GM04504 (cell line): Measurements from ENCODE around the gene SKIC8.

Experiments used
- DNase-seq: peaks from one replicate; pipeline ENCODE4 v3.0.0-alpha.2; 2012; ENCODE audit warnings: low read depth

SKIC8 gene

DNA sequence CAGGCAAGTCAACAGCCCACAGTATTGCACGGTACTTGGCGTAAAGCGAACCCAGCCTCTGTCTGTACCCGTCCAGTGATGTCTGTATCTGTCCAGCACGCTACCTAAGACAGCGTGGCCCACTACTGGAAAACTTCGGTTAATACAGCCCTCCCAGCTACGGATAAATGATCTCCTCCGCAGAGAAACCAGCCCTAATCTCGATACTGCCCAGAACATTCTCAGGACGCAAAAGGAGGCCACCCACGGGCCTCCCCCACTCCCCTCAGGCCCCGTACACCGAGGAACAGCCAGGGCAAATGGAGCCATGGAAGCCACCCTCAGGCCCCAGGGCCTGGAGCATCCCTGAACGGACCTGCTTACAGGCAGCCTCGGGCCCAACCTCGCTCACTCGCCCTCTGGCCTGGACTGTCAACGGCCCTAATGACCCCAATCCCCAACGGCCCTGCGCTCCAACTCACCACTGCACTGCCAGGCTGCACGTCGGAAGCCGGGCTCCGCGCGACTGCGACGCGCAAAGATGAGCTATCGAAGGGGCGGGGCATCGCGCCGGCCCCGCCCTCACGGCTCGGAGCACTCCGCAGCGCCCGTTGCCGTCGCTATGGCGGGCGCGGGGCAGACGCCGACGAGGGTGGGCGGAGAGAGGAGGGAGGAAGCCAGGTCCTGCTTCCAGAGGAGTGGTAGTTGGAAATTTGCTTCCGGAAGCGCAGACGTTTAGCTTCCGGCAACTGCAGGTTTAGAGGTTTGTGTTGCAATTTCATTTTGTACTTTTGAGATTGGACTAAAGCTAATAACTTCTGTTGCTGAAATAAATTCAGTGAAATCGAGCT lies at the start of gene SKIC8:
SKIC8 (minus strand) TSS at position 509 of the 830 bp plus-strand sequence. CDS start 3,923 bp downstream, outside the sequence.
- peak; percentile 70 for DNase-seq

DNA sequence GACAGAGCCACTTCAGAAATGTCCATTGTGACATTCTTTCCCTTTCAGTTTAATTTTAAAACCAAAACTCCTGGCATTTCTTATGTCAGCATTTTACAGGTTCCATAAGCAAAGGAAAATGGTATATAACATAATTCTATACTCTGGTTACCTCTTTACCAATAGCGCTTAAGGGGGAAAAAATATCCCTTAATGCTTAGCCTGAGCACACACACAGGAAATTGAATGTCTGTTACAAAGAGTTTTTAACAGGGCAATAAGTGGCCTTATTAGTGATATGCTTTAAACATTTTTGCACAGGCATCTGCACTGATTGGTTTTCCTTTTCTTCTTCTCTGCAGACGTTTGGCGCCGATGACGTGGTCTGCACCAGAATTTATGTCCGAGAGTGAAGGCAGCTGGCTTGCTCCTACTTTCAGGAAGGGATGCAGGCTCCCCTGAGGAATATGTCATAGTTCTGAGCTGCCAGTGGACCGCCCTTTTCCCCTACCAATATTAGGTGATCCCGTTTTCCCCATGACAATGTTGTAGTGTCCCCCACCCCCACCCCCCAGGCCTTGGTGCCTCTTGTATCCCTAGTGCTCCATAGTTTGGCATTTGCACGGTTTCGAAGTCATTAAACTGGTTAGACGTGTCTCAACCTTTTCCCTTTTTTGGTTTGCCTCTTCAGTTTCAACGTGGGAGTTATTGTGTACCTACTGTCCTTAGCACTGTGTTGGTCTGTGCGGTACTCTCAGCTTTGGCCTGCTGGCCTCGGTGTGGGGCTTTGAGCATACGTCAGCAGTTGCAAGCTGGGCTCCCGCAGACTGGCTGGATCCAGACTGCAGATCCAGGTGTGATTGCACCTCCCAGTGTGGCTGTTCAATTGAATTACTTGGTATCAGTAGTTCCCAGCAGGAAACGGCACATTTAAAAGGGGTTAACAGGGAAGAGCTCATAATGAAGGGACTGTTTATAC lies 48.5 kb upstream of the SKIC8 start:
- DNase-seq: no peak

DNA sequence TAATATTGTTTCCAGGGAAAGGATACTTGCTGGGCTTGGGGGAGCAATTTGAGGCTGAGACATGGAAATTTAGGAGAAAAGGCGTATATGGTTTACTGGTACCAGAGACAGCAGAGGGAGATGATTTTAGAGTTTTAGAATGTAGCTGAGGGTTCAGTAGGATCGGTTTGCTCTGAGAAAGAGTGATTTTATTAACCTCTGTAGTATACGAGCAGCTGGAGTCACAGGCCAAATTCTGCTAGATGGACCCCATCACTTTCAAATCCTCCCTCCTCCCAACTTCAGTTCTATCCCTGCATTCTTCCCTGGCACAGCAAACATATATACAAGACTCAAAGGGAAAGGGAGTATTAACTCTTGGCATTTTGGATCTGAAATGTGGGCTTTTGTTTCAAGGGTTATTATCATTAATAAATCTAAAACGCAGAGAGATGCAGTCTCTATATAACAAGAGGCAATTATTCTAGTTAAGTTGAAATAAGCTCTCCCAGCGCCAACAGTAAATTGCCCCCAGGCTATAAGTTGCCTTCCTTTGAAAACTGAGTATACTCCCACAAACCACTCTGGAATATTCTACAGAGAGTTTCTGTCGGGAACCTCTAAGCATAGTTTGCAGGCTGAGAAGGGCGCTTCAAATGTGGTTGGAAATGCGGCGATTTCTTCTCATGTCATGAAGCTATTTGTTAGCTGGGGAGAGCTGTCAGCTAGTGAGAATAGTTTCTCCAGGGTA lies 46.2 kb upstream of the SKIC8 start:
- no peak for DNase-seq

DNA sequence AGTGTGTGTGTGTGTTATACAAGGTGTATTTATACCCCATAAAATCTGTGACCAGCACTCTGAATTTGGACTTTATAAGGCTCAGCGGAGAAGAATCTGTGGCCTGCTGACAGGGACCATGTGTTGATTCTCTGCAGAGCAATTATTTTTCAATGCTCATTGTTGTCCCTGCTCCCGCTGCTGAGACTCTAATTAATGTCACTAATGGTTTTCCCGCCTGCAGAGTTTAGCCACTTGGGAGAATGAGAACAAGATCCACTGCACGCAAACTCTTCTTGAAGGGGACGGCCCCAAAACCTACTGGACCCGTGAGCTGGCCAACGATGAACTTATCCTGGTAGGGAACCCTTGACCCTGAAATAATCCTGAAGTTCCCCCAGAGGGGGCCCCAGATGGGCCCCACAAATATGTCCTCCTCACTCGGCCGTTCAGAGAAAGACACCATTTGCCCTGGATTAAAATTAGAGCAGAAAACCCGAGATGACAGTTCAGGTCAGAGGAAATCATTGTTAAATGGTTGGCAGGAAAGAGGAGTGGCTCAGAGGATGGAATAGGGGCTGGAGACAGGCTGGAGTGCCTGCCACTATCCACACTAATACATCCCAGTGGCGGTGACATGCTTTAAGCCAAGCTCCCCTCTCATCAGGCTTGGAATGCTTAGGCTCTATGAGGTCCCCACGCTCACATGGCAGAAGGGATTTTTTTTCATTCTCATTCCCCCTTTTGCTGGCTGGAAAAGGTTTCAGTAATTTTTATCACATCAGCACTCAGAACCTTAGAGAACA lies 44.1 kb upstream of the SKIC8 start:
- DNase-seq: no peak

DNA sequence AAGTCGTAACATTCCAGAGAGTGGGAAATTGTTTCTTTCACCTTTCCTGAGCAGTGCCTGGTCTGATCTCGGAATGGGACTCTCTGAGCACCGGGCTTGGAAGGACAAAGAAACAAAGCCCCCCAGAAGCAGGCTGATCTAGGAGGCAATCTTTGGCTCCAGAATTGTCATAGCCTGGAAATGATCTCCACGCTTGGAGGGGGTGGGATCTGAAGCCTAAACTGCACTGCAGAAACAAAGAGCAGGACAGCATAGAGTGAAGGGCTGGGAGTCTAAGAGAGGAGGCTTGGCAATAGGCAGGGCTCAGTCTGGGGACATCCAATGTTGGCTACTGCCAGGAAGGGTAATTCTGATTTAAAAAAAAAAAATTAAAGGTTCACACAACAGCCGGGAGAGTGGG lies 42.6 kb upstream of the SKIC8 start:
- DNase-seq: no peak

DNA sequence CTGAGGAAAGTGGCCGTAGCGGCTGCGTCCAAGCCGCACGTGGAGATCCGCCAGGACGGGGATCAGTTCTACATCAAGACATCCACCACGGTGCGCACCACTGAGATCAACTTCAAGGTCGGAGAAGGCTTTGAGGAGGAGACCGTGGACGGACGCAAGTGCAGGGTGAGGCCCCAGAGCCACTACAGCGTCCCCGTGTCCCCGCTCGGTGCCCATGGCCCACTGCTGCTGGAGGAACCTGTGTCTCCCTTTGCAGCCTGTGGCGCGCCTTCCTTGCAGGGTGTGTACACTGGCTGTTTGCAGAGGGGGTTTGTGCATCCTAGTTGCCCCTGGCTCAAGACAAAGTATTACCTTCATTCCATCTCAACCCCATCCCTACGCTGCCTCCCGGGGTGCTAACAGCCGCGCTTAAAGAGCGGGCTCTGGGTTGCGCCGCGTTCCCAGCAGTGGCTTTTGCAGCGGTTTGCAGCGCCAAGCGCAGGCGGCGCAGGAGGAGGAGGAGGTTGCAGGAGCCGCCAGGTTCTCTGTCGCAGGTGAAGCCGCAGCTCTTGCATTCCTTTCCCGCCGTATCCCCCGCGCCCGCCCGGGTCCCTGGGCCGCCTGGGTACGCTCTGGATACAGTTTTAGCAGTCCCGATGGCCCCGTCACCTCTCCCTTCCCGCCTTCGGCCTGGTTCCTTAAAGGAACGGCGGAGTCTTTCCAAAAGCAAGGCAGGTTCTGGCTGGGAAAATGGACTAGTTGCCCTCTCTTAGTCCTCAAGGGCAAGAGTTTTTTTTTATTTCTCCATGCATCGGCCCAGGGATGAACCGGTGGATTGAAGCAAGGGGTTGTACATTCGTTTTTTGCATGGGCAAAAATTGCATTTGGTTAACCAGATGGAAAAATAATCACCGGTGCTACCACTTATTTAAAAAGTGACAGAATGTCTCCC lies 41.9 kb upstream of the SKIC8 start:
- no peak for DNase-seq

DNA sequence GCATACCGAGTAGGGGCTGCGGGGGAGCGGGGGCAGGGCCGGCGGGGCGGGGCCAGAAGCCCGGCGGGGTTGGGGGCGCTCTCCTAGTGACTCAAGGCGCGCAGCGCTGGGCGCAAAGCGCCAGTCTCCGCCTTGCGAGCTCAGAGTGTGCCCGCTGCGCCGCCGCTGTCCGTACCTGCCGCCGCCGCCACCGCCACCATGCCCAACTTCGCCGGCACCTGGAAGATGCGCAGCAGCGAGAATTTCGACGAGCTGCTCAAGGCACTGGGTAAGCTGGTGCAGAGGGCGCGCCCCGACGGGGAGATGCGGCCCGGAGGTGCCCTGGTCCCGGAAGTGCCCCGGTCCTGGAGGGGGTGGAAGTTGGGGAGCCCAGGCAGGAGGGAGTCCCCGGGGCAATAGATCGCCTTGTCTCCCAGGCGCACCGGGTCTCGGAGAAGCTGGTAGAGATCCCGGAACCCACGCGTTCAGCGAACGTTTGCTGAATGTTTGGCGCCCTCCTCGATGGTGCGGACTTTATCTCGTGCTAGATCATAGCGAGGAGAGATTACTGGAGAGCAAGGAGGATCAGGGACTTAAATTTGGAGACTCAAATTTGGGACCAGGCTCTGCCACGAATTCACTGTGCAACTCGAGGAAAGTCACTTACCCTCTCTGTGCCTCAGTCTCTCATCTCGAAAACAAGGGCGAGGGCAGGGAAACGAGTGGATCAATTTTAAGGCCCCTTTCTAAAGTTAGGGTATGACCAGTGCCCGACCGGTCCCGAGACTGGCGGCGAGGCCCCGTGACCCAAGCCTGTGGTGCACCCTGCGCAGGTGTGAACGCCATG lies 41.0 kb upstream of the SKIC8 start, which contains the start of gene CRABP1:
CRABP1 (plus strand) TSS at position 123 of the 826 bp plus-strand sequence; CDS start at position 199, 76 bp downstream.
- no peak for DNase-seq

DNA sequence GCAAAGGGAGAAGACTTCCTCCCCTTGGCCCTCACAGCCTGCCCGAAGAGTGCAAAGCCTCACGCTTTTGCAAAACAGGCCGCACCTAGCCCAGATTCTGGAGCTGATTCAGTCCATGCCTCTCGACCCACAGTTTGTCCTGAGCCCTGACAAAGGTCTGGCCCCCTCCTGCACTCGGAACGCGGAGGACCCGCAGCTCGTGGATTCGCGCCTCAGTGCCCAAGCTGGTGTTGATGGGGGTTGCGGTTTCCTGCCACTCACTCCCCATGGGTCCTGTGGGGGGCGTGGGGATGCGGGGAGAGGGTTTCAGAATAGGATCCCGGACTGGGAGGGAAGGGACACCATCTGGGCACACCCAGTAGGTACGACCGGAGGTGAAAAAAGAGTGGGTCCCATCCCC lies 40.1 kb upstream of the SKIC8 start:
- DNase-seq: no peak

DNA sequence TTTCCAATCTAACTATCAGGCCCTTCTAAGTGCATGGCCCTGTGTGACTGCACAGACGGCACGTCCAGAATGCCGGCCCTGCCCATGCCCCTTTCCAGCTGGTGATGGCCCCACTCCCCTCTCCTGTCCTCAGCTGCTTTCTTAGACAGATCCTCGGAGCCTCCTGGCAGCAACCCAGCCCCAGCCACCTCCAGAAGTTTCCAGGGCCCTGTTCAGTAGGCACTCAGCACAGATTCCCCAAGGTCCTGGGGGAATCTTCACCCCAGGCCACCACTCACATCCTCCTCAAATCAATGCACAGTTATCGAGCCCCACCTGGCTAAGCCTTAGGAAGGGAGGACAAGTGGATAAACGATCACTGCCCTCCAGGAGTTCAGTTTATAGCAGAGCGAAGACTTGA lies 39.4 kb upstream of the SKIC8 start:
- no peak for DNase-seq

DNA sequence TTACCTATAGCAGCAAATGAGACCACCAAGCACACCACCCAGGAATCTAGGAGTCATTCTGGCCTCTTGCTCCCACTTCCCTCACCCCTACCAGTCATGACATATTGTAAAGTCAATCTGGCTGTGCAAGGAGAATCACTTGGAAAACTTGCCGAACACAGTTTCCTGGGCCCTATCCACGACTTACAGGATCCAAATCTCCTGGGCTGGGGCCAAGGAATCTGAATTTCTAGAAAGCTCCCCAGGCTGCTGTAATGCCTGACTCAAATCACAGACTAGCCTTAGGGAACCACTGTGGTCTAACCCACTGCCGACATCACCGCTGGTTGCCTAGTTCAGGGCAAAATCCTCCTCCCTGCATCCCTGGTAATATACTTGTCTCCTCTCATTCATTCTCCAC lies 36.6 kb upstream of the SKIC8 start:
- DNase-seq: no peak

DNA sequence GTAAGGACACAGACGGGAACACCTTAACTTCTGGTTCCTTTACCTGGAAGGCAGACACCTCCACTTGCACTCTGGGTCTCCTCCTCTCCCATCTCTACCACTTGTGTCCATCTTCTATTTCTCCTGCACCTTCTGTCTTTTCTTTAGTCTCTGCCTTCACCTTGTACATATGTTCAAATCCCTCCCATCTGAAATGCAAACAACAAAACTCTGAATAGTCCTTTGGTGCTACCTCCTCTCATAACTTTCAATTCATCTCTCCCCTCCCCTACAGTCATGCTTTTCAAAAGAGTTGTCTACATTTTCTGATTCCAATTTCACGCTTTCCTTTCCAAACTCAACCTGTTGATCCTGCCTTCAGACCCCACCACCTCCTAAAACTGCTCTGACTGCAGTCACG lies 35.4 kb upstream of the SKIC8 start:
- no peak for DNase-seq

DNA sequence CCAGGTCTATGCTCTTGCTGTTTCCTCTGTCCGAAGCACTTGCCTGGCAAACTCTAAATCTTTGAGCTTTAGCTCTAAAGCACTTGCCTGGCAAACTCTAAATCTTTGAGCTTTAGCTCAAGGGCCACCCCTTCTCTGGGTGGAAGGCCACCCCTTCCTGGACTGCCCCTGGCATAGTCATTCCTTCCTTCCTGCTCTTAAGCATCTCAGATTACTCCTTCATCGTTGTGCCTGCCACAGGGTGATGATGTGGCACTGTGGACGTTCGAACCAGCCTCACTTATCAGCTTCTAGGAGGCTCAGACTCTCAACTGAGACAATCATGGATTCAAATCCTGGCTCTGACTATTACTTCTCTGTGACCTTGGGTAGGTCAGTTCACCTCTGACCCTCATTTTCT lies 30.2 kb upstream of the SKIC8 start:
- no peak for DNase-seq

DNA sequence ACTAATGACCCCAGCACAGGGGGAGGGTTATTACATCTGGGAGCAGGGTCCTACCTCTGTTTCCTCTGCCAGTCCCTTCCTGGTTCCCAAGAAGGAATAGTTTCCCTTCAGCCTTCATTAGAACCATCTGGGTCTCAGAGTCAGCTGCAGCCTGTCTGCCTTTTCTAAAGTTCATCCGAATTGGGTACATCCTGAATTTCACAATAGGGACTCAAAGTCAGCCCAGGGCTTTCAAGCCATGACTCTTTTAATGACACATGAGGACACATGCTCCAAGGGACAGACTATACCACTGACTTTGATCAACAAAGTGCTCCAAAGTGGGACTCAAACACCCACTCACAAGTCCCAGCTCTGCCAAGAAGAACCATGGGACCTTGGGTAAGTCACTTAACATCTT lies 28.1 kb upstream of the SKIC8 start:
- peak; percentile 25 for DNase-seq

DNA sequence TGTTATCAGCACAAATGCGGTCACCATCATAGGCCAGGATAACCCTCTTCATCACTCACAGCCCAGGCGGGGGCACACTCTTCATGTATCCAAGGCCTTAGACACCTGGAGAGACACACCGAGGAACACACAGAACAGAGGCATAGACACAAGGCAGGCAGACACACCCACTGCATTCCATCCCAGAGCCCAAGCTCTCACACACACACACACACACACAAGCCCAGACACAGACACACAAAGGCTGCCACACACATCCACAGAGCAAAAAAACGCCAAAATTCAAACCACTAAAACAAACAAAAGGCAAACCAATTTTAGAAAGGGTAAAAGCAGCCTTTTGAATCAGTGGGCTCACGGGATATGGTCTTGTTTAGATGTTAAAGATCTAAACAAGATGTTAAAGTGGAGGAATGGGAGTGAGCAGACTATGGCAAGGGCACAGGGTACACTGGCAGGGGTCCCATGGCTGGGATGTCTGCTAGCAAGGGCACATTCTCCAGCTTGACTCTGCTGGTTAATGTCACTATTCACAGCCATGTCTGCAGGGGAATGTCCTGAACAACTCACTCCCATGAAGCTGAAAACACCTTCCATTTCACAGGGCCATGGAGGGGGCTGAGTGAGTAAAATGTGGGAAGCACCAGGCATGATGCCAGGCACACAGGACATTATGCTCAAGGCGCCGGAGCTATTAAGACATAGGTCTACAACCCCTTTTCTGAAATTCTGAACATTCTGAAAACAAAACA lies 25.9 kb upstream of the SKIC8 start:
- DNase-seq: no peak

DNA sequence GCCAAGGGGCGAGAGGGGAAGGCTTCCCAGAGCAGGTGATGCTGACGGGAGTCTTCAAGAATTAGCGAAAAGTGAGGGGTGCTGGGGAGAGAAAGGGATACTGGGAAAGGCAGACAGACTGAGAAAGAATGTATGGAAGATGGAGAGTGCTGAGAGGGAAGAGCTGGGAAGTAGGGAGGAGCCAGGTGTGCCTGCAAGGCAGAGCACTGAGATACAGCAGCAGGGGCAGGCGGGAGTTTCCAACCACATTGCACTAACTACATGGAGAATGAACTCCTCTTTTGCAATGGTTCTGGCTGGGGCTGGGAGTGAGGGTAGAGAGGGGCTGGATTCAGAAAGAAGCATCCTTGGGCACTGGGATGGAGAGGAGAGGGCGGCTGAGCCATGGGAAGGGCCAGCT lies 24.7 kb upstream of the SKIC8 start:
- no peak for DNase-seq

DNA sequence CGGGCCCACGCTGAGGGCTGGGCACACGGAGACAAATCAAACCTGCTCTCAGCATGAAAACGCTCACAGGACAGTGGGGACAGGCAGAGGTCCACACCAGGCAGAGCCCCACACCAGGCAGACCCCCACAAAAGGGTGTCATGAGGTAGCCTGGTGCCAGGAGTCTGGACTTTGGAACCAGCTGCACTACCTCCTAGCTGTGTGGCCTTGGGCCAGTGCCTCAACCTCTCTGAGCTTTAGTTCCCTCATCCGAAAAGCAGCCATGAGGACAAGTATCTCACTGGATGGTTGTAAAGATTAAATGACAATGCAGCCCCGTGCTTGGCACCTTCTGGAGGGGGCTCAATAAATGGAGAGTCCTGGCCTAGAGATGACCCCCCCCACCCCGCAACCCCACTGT lies 24.3 kb upstream of the SKIC8 start:
- no peak for DNase-seq

DNA sequence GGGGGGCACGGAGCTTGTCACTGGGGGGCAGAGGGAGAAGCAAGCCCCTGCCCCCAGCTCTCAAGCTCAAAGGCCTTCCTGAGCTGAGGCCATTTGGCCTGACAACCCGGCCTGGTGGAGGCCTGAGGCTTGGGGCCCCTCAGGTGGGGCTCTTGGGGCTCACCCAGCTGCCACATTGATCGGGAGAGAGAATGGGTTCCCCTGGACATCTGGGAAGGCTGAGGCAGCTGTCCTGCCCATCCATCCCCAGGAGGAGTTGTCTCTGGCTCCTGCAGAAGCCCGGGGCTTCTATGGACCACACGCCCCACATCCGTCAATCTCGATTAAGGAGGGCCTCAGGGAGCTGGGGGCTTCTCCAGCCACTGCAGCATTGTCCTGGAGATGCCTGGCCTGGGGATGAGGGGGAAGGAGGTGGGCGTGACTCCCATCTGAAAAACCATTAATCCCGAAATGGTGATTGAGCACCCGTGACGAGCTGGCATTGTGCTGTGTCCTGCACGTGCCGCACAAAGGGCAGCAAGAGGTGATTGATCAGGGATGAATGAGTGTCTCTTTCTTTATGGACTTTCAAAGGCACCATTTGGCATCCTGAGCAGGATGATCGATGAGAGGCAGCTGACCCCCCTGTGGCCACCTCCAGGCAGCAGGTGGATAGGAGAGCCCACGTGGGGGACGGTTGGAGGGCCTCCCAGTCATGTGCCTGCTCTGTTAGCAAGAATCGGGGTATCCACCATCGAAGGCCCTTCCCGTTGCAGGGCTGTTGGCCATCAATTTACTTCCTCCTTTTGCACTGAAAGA lies 23.5 kb upstream of the SKIC8 start:
- no peak for DNase-seq

DNA sequence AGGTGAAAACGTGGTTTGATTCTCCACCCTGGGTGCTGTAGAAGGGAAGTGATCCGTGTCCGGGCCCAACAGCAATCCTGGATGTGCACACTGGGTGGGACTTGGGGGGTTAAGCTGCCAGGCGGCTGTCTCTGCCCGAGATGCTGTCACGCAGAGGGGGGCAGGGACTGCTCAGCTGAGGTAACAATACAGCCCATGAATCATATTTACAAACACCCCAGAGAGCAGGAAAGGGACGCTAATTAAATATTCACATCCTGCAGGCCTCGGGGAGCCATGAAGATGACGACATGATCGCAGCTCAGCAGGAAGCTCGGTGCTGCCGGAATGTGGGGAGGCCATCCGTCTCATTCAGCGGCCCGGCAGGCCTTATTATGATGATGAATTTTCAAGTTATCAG lies 22.8 kb upstream of the SKIC8 start:
- peak; percentile 65 for DNase-seq
